K562 (cell line): ENCODE data around the gene PNPLA1. TPM values are rescaled to one million over a fixed set of nuclear protein-coding genes. Genes with fewer than 3 reads are reported as not detected.

ENCODE experiments used
- ATF1 ChIP-seq, 2 experiments: fragments of 450-650 bp in 1 of 2; IDR thresholded peaks; 2 replicates each; pipeline ENCODE4 v1.6.1; 2016; ENCODE audit warnings: missing compliant biosample characterization in 1 of 2, missing genetic modification characterization in 1 of 2
- ATF6 ChIP-seq: sonication (generic); formaldehyde crosslinking; IDR thresholded peaks from 2 replicates; pipeline ENCODE4 v1.4.0; 2020; ENCODE audit warnings: mild to moderate bottlenecking, missing genetic modification reagents
- CBFA2T2 ChIP-seq: fragments of 450-650 bp; conservative IDR thresholded peaks from 2 replicates; pipeline ENCODE4 v1.6.1; 2017; ENCODE audit warnings: mild to moderate bottlenecking
- FIP1L1 ChIP-seq: fragments of 200-400 bp; formaldehyde crosslinking; IDR thresholded peaks from 2 replicates; pipeline ENCODE4 v1.6.1; 2018; ENCODE audit warnings: mild to moderate bottlenecking, low read depth, low read length; ENCODE audit not compliant: poor library complexity, severe bottlenecking
- FOXA1 ChIP-seq: fragments of 450-650 bp; IDR thresholded peaks from 2 replicates; pipeline ENCODE4 v1.6.1; 2016; ENCODE audit warnings: mild to moderate bottlenecking, borderline replicate concordance
- HOMEZ ChIP-seq: fragments of 250-450 bp; sonication (Bioruptor Pico); IDR thresholded peaks from 2 replicates; pipeline ENCODE4 v1.4.0; 2020; ENCODE audit warnings: mild to moderate bottlenecking, moderate library complexity
- JUNB ChIP-seq: fragments of 450-650 bp; formaldehyde crosslinking; conservative IDR thresholded peaks from 2 replicates; pipeline ENCODE4 v1.4.0; 2020; ENCODE audit warnings: mild to moderate bottlenecking
- MECOM ChIP-seq: fragments of 250-450 bp; sonication (Bioruptor Pico); IDR thresholded peaks from 2 replicates; pipeline ENCODE4 v1.8.0; 2022; ENCODE audit warnings: inconsistent platforms
- NFIC ChIP-seq: fragments of 450-650 bp; IDR thresholded peaks from 2 replicates; pipeline ENCODE4 v1.6.1; 2017; ENCODE audit warnings: mild to moderate bottlenecking, inconsistent platforms
- PHTF2 ChIP-seq: fragments of 250-450 bp; sonication (Bioruptor Pico); IDR thresholded peaks from 2 replicates; pipeline ENCODE4 v1.5.0; 2021; ENCODE audit warnings: mild to moderate bottlenecking
- SMARCB1 ChIP-seq: IDR thresholded peaks from 2 replicates; pipeline ENCODE4 v1.6.1; 2011; ENCODE audit warnings: improper control_type of control experiment, low read depth; ENCODE audit not compliant: insufficient read length
- SP1 ChIP-seq: sonication (generic); formaldehyde crosslinking; IDR thresholded peaks from 2 replicates; pipeline ENCODE4 v1.8.1; 2022; ENCODE audit warnings: mild to moderate bottlenecking, missing genetic modification reagents
- SRF ChIP-seq, 2 experiments: fragments of 250-450, 450-650 bp in 1 of 2; sonication (Bioruptor Pico) in 1 of 2; sonication (generic) in 1 of 2; formaldehyde crosslinking; IDR thresholded peaks; 2 replicates each; pipeline versions ENCODE4 v1.5.0 to v1.5.1; 2020 to 2022; ENCODE audit warnings: mild to moderate bottlenecking in 1 of 2, missing genetic modification reagents in 1 of 2
- TEAD4 ChIP-seq, 2 experiments: sonication (generic) in 1 of 2; formaldehyde crosslinking in 1 of 2; IDR thresholded peaks; 2 replicates each; pipeline versions ENCODE4 v1.6.1 to v1.8.0; 2012 to 2022; ENCODE audit warnings: borderline replicate concordance in 1 of 2, inconsistent platforms in 1 of 2, low read length in 1 of 2, mild to moderate bottlenecking in 1 of 2, missing genetic modification reagents in 1 of 2
- XRCC3 ChIP-seq: fragments of 450-650 bp; IDR thresholded peaks from 2 replicates; pipeline ENCODE4 v1.6.1; 2017; ENCODE audit warnings: mild to moderate bottlenecking, moderate library complexity
- ZFP91 ChIP-seq: sonication (generic); formaldehyde crosslinking; IDR thresholded peaks from 2 replicates; pipeline ENCODE4 v1.8.0; 2022; ENCODE audit warnings: mild to moderate bottlenecking, missing genetic modification reagents
- ZNF12 ChIP-seq: sonication (generic); formaldehyde crosslinking; IDR thresholded peaks from 2 replicates; pipeline ENCODE4 v1.4.0; 2020; ENCODE audit warnings: mild to moderate bottlenecking, missing genetic modification reagents
- ZNF449 ChIP-seq: fragments of 250-450 bp; sonication (Bioruptor Pico); IDR thresholded peaks from 2 replicates; pipeline ENCODE4 v1.8.0; 2022; ENCODE audit warnings: moderate library complexity, mild to moderate bottlenecking, inconsistent platforms
- ZNF699 ChIP-seq: fragments of 250-450 bp; sonication (Bioruptor Pico); IDR thresholded peaks from 2 replicates; pipeline ENCODE4 v1.8.0; 2021; ENCODE audit warnings: mild to moderate bottlenecking, moderate library complexity; ENCODE audit not compliant: insufficient replicate concordance
- ZNF707 ChIP-seq: fragments of 250-450 bp; sonication (Bioruptor Pico); conservative IDR thresholded peaks from 2 replicates; pipeline ENCODE4 v1.8.0; 2022; ENCODE audit warnings: inconsistent platforms, mild to moderate bottlenecking, moderate library complexity
- ZSCAN32 ChIP-seq: fragments of 450-650 bp; formaldehyde crosslinking; IDR thresholded peaks from 2 replicates; pipeline ENCODE4 v1.4.0; 2020; ENCODE audit warnings: mild to moderate bottlenecking, moderate library complexity
- polyA plus RNA-seq, 8 experiments: library from polyadenylated mRNA; depleted of rRNA in 4 of 8; stranded (reverse) in 5 of 8; unstranded in 3 of 8; fragments of >200 nt; fragmentation: Nextera tagmentation in 2 of 8; fragmentation: Illumina TruSeq in 1 of 8; extraction: Ambion mirVana in 2 of 8; extraction: Trizol in 1 of 8; gene quantifications; 2 replicates each; pipeline versions ENCODE4 v1.2.1 to v1.2.3, GENCODE V29; 2011 to 2014; ENCODE audit warnings: inconsistent platforms in 1 of 8, missing spikeins in 1 of 8
- total RNA-seq, 7 experiments: library from RNA; depleted of rRNA in 6 of 7; stranded (reverse); fragments of >200 nt in 6 of 7; fragmentation: Illumina TruSeq in 2 of 7; extraction: Trizol in 2 of 7; gene quantifications; 2 replicates each; pipeline versions ENCODE4 v1.2.1 to v1.2.3, GENCODE V29; 2011 to 2021; ENCODE audit warnings: low replicate concordance in 1 of 7

The PNPLA1 gene
- total and polyA plus RNA-seq, 9 of the 15 experiments (the other 6 are each of a cell fraction or from before 2014, with no cell fraction given): 0.04 to 0.27 (median 0.13) TPM; not detected in 2

GRCh38 chr6:36350681-36351571, 81.1 kb downstream of the PNPLA1 start (continued):
- TF ChIP-seq PHTF2 (CRISPR knock-in tag) (no peak), JUNB (CRISPR knock-in tag) (0 out of 2 replicates have a peak, but pooled peaks have one; percentile 23), FIP1L1 (no peak), TEAD4 (IDR thresholded peaks at IDR 0.05; ENCODE audit: low read length) (peak; percentile 97), TEAD4 (CRISPR knock-in tag; IDR thresholded peaks at IDR 0.05; ENCODE audit: borderline replicate concordance) (no peak), SMARCB1 (no peak), FOXA1 (no peak), ZFP91 (CRISPR knock-in tag) (no peak), SP1 (CRISPR knock-in tag) (peak; percentile 67), ZNF12 (CRISPR knock-in tag) (no peak), ZSCAN32 (no peak), ZNF707 (CRISPR knock-in tag) (no peak), CBFA2T2 (peak; percentile 94), NFIC (peak; percentile 83), XRCC3 (no peak), SRF (CRISPR knock-in tag; IDR thresholded peaks at IDR 0.05) (no peak), ATF6 (CRISPR knock-in tag) (peak; percentile 43), ATF1 (CRISPR knock-in tag; IDR thresholded peaks at IDR 0.05) (no peak), ATF1 (tag; IDR thresholded peaks at IDR 0.05) (peak; percentile 76), HOMEZ (no peak), ZNF449 (CRISPR knock-in tag) (no peak), MECOM (peak; percentile 76; the same call in 1 of the 2 replicates), ZNF699 (no peak)
